Measurements from ENCODE around the gene TSHR.

- TF ChIP-seq CTCF (IDR thresholded peaks at IDR 0.05) (no peak), POLR2A (IDR thresholded peaks at IDR 0.05) (no peak)
Measured at GRCh38 chr14:80927083-80927989, 28.1 kb upstream of the TSHR start.
